ENCODE data around the gene HTRA2.
A peak's percentile ranks its signal among the peaks of the same experiment; 100 is the strongest.

The HTRA2 gene

GRCh38 chr2:74499940-74500577, 29.7 kb upstream of the HTRA2 start:
- no peak overlapping the region for H3K4me3 ChIP-seq (ENCODE audit: low read depth, low read length)

GRCh38 chr2:74500578-74500946, 29.2 kb upstream of the HTRA2 start:
- H3K4me3 ChIP-seq (ENCODE audit: low read depth, low read length): no peak overlapping the region

- H3K4me3 ChIP-seq (ENCODE audit: low read depth, low read length): no peak overlapping the region
These were observed 28.2 kb upstream of the HTRA2 start for GRCh38 chr2:74501335-74502071.

GRCh38 chr2:74502147-74502719, 27.5 kb upstream of the HTRA2 start:
- peak overlapping the region; percentile 24 for H3K4me3 ChIP-seq (ENCODE audit: low read depth, low read length)

GRCh38 chr2:74502720-74503505, 26.8 kb upstream of the HTRA2 start:
- peak overlapping the region; percentile 24 for H3K4me3 ChIP-seq (ENCODE audit: low read depth, low read length)

GRCh38 chr2:74503506-74504475, 25.9 kb upstream of the HTRA2 start:
- peak overlapping the region; percentile 24 for H3K4me3 ChIP-seq (ENCODE audit: low read depth, low read length)

GRCh38 chr2:74504591-74504990, 25.1 kb upstream of the HTRA2 start:
- H3K4me3 ChIP-seq (ENCODE audit: low read depth, low read length): no peak overlapping the region

- no peak overlapping the region for H3K4me3 ChIP-seq (ENCODE audit: low read depth, low read length)
These were observed 24.1 kb upstream of the HTRA2 start for GRCh38 chr2:74505448-74506246.

GRCh38 chr2:74507145-74507925, 22.4 kb upstream of the HTRA2 start, which contains the start of gene PCGF1:
Gene PCGF1, minus strand, starts transcription at chr2:74507695. Its CDS starts 27 bp downstream, at chr2:74507668.
- H3K4me3 ChIP-seq (ENCODE audit: low read depth, low read length): peak within 1 kb of the TSS; percentile 99

GRCh38 chr2:74507926-74508520, 21.7 kb upstream of the HTRA2 start:
- peak overlapping the region; percentile 99 for H3K4me3 ChIP-seq (ENCODE audit: low read depth, low read length)

GRCh38 chr2:74510272-74510671, 19.5 kb upstream of the HTRA2 start:
- H3K4me3 ChIP-seq (ENCODE audit: low read depth, low read length): no peak overlapping the region

GRCh38 chr2:74511104-74511989, 18.4 kb upstream of the HTRA2 start:
- no peak overlapping the region for H3K4me3 ChIP-seq (ENCODE audit: low read depth, low read length)

- H3K4me3 ChIP-seq (ENCODE audit: low read depth, low read length): no peak overlapping the region
These were observed 16.8 kb upstream of the HTRA2 start for GRCh38 chr2:74512744-74513604.

- peak overlapping the region; percentile 20 for H3K4me3 ChIP-seq (ENCODE audit: low read depth, low read length)
These were observed 15.9 kb upstream of the HTRA2 start for GRCh38 chr2:74513605-74514367.

Data from iPS-11a (cell line).